HUES64 (cell line): ENCODE measurements around the gene ATP11A.
A peak's percentile ranks its signal among the peaks of the same experiment; 100 is the strongest.

ENCODE experiments used
- H3K27ac ChIP-seq: 2 replicates; pipeline ENCODE4 v1.7.0; 2013; ENCODE audit warnings: low read depth, low read length, inconsistent platforms
- H3K27me3 ChIP-seq: 2 replicates; pipeline ENCODE4 v1.6.1; 2013; ENCODE audit warnings: mild to moderate bottlenecking, low read length; ENCODE audit not compliant: insufficient read depth
- H3K36me3 ChIP-seq: 2 replicates; pipeline ENCODE4 v1.6.1; 2013; ENCODE audit warnings: mild to moderate bottlenecking, low read length; ENCODE audit not compliant: insufficient read depth
- H3K4me1 ChIP-seq: 2 replicates; pipeline ENCODE4 v1.6.1; 2013; ENCODE audit warnings: mild to moderate bottlenecking, low read length, moderate library complexity; ENCODE audit not compliant: insufficient read depth
- H3K4me3 ChIP-seq: 2 replicates; pipeline ENCODE4 v1.5.1; 2013; ENCODE audit warnings: mild to moderate bottlenecking, low read length, moderate library complexity
- H3K9ac ChIP-seq: 2 replicates; pipeline ENCODE4 v1.6.1; 2013; ENCODE audit warnings: mild to moderate bottlenecking, low read depth, low read length
- H3K9me3 ChIP-seq: 2 replicates; pipeline ENCODE4 v1.6.1; 2013; ENCODE audit warnings: low read depth, low read length; ENCODE audit not compliant: insufficient read depth
- WGBS: fragments of 150-250, 120-280 bp; methylation state at CpG from one replicate; pipeline ENCODE4 v1.1.7; 2013; ENCODE audit warnings: missing lambda C conversion rate; 5-methylcytosine and 5-hydroxymethylcytosine counted together

The ATP11A gene

GRCh38 chr13:112775791-112776279, 86.0 kb downstream of the ATP11A start:
- Histone ChIP-seq H3K4me1 (peaks cover 16% of the 10 kb centered on the region), H3K36me3 (no peaks in the 10 kb centered on the region), H3K9me3 (no peaks in the 10 kb centered on the region), H3K4me3 (no peak overlapping the region), H3K9ac (no peak overlapping the region), H3K27ac (no peak overlapping the region), H3K27me3 (no peaks in the 10 kb centered on the region)
- 84% methylated on average over 25 of the region's 25 CpGs for WGBS

- Histone ChIP-seq H3K27ac (no peak overlapping the region), H3K9ac (no peak overlapping the region), H3K36me3 (no peaks in the 10 kb centered on the region), H3K4me1 (peaks cover 20% of the 10 kb centered on the region), H3K4me3 (no peak overlapping the region), H3K27me3 (no peaks in the 10 kb centered on the region), H3K9me3 (no peaks in the 10 kb centered on the region)
- 89% methylated on average over 9 of the region's 9 CpGs for WGBS
Observed at GRCh38 chr13:112776354-112776753, 86.5 kb downstream of the ATP11A start.

GRCh38 chr13:112776971-112777370, 87.1 kb downstream of the ATP11A start:
- H3K9ac ChIP-seq: no peak overlapping the region
- peaks cover 22% of the 10 kb centered on the region for H3K4me1 ChIP-seq
- H3K36me3 ChIP-seq: no peaks in the 10 kb centered on the region
- no peak overlapping the region for H3K27ac ChIP-seq
- 95% methylated on average over 11 of the region's 11 CpGs for WGBS
- H3K4me3 ChIP-seq: no peak overlapping the region
- H3K27me3 ChIP-seq: no peaks in the 10 kb centered on the region
- H3K9me3 ChIP-seq: no peaks in the 10 kb centered on the region

GRCh38 chr13:112777637-112778406, 88.0 kb downstream of the ATP11A start:
- H3K27me3 ChIP-seq: no peaks in the 10 kb centered on the region
- H3K36me3 ChIP-seq: no peaks in the 10 kb centered on the region
- no peaks in the 10 kb centered on the region for H3K9me3 ChIP-seq
- no peak overlapping the region for H3K4me3 ChIP-seq
- H3K9ac ChIP-seq: no peak overlapping the region
- WGBS: 92% methylated on average over 27 of the region's 27 CpGs
- H3K4me1 ChIP-seq: peaks cover 26% of the 10 kb centered on the region
- H3K27ac ChIP-seq: no peak overlapping the region

- H3K9ac ChIP-seq: peak overlapping the region; percentile 18; the same call in 1 of the 2 replicates
- no peaks in the 10 kb centered on the region for H3K9me3 ChIP-seq
- peaks cover 2% of the 10 kb centered on the region for H3K36me3 ChIP-seq
- H3K4me1 ChIP-seq: peaks cover 25% of the 10 kb centered on the region
- no peaks in the 10 kb centered on the region for H3K27me3 ChIP-seq
- WGBS: 75% methylated on average over 23 of the region's 23 CpGs
- H3K27ac ChIP-seq: peak overlapping the region; percentile 6; the same call in 1 of the 2 replicates
- H3K4me3 ChIP-seq: no peak overlapping the region
Observed at GRCh38 chr13:112779856-112780604, 90.2 kb downstream of the ATP11A start.

GRCh38 chr13:112781287-112781686, 91.4 kb downstream of the ATP11A start:
- no peak overlapping the region for H3K4me3 ChIP-seq
- H3K36me3 ChIP-seq: peaks cover 10% of the 10 kb centered on the region
- H3K4me1 ChIP-seq: peaks cover 22% of the 10 kb centered on the region
- no peaks in the 10 kb centered on the region for H3K9me3 ChIP-seq
- H3K27ac ChIP-seq: 0 out of 2 replicates have a peak overlapping the region, but pooled peaks have one; percentile 30
- 93% methylated on average over 18 of the region's 18 CpGs for WGBS
- no peak overlapping the region for H3K9ac ChIP-seq
- H3K27me3 ChIP-seq: no peaks in the 10 kb centered on the region

GRCh38 chr13:112781881-112782361, 92.1 kb downstream of the ATP11A start:
- no peaks in the 10 kb centered on the region for H3K27me3 ChIP-seq
- WGBS: 93% methylated on average over 19 of the region's 19 CpGs
- no peak overlapping the region for H3K4me3 ChIP-seq
- peaks cover 22% of the 10 kb centered on the region for H3K4me1 ChIP-seq
- no peak overlapping the region for H3K9ac ChIP-seq
- no peak overlapping the region for H3K27ac ChIP-seq
- H3K9me3 ChIP-seq: no peaks in the 10 kb centered on the region
- H3K36me3 ChIP-seq: peaks cover 13% of the 10 kb centered on the region

- Histone ChIP-seq H3K27me3 (no peaks in the 10 kb centered on the region), H3K4me1 (peaks cover 22% of the 10 kb centered on the region), H3K9ac (no peak overlapping the region), H3K9me3 (no peaks in the 10 kb centered on the region), H3K4me3 (no peak overlapping the region), H3K27ac (no peak overlapping the region; the same call in 1 of the 2 replicates), H3K36me3 (peaks cover 13% of the 10 kb centered on the region)
- 89% methylated on average over 15 of the region's 15 CpGs for whole genome bisulfite sequencing
Observed at GRCh38 chr13:112782429-112783010, 92.7 kb downstream of the ATP11A start.

- Histone ChIP-seq H3K4me3 (no peak overlapping the region), H3K27ac (no peak overlapping the region), H3K36me3 (peaks cover 21% of the 10 kb centered on the region), H3K9ac (no peak overlapping the region), H3K9me3 (peaks cover 5% of the 10 kb centered on the region; the same call in 1 of the 2 replicates), H3K27me3 (no peaks in the 10 kb centered on the region), H3K4me1 (peaks cover 22% of the 10 kb centered on the region)
- WGBS: 95% methylated on average over 28 of the region's 28 CpGs
Observed at GRCh38 chr13:112783135-112783977, 93.5 kb downstream of the ATP11A start.

- Histone ChIP-seq H3K27me3 (no peaks in the 10 kb centered on the region), H3K9me3 (peaks cover 9% of the 10 kb centered on the region; the same call in 1 of the 2 replicates), H3K4me1 (peaks cover 22% of the 10 kb centered on the region), H3K4me3 (no peak overlapping the region), H3K36me3 (peaks cover 26% of the 10 kb centered on the region), H3K9ac (no peak overlapping the region), H3K27ac (no peak overlapping the region)
- WGBS: 92% methylated on average over 9 of the region's 9 CpGs
Observed at GRCh38 chr13:112783978-112784371, 94.1 kb downstream of the ATP11A start.
